Measurements from ENCODE around the gene PRPF6.

DNA sequence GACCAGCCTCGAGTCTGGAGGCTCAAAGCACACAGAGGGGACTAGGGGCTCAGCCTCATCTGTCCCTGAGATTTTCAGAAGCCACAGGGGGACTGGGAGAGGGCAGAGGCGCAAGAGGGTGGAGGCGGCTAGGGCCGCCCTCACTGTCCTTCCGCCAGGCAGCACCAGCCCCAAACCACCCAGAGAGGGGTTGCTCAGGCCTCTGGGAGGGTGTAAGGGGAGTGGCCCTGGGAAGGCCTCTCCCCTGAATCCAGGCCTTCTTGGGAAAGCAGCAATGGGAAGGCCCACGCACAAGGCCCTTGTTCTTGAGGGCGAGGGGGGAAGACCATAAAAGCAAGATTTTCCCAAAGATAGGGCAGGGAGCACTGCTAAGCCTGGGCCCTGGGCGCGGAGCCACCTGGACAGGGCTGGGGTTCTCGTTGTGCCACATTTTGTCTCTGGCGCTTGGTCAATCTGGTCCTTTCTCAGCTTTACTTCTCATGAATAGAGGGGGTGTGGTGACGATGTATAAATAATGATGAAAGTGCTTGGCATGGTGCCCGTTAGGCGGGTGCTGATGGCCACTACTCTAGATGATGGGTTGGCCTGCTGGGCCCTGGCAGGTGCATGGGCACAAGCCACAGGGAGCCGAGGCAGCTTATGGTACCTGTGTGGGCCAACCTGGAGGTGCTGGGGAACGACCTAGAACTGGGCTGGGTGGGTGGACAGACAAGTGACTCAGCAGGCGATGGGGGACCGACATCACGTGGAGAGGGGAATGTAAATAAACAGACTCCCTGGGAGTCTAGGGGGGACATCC lies 6.3 kb upstream of the PRPF6 start:
- no peak for TF ChIP-seq TAF1 (IDR thresholded peaks at IDR 0.05; ENCODE audit: borderline replicate concordance, low read depth, low read length)
- no peak for TF ChIP-seq POLR2A (IDR thresholded peaks at IDR 0.05; ENCODE audit: low read depth, low read length)
